WI38 (cell line): ENCODE data around the gene AK5.

Experiments
- H3K4me3 ChIP-seq: 2 replicates; pipeline ENCODE4 v1.5.1; 2011; ENCODE audit warnings: low read depth, mild to moderate bottlenecking, control low read depth, low read length
- CTCF ChIP-seq: IDR thresholded peaks from 2 replicates; pipeline ENCODE4 v1.5.1; 2012; ENCODE audit warnings: low read depth, mild to moderate bottlenecking, control low read depth, low read length

AK5 gene

DNA sequence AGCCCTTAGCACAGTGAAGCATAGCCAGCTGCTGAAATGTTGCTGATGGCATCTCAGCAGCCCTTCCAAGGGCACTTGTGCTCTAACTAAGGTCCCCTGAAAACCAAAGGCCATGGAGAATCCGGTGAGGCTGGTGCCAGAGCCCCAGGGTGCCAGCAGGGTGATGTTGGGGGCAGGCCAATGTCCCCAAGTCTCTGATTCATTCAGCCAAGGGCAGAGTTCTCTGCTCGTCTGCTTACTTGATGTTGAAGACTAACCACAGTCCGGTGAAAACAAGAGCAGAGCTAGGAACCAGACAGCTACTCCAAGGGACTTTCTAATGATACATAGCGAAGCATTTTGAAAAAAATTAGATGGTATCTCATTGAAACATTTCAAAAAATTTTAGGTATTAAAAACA is 250.8 kb downstream of the AK5 start:
- H3K4me3 ChIP-seq = no peak overlapping the region
- no peak for TF ChIP-seq CTCF

GRCh38 chr1:77533660-77534305 is 252.0 kb downstream of the AK5 start:
- H3K4me3 ChIP-seq = no peak overlapping the region
- TF ChIP-seq CTCF = peak; percentile 61; the same call in 1 of the 2 replicates

DNA sequence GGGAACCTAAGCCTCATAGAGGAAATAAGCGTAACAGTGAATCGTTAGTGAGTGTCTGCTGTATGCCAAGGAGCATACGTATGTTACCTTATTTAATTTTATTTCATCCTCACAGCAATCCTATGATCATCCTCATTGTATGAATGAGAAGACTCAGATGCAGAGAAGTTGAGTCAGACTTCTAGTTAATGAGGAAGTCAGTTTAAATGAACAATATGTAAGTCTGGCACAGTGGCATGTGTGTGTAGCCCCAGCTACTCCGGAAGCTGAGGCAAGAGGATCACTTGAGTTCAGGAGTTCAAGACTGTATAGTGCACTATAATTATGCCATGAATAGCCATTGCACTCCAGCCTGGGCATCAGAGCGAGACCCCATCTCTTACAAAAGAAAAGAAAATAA is 252.6 kb downstream of the AK5 start:
- H3K4me3 ChIP-seq = no peak overlapping the region
- no peak for TF ChIP-seq CTCF

DNA sequence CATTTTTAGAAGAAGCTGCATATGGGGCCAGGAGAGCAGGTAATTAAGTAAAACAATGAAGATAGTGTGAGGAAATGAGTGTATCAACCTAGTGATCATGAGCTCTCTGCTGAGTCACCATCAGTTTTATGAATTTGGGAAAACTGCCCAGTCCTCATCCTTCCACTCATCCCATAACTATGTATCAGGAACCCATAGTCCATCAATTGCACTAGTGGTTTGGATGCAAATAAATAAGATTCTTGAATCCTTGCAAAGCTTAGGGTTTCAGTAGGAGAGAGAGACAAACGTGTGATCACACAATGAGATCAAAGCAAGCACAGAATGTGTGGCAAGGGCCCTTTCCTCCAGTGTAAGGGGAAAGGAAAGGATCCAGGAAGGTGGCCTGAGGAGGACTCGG is 255.0 kb downstream of the AK5 start:
- no peak overlapping the region for H3K4me3 ChIP-seq
- TF ChIP-seq CTCF = no peak

GRCh38 chr1:77538956-77539518 is 257.2 kb downstream of the AK5 start:
- H3K4me3 ChIP-seq = peak overlapping the region; percentile 34
- no peak for TF ChIP-seq CTCF

DNA sequence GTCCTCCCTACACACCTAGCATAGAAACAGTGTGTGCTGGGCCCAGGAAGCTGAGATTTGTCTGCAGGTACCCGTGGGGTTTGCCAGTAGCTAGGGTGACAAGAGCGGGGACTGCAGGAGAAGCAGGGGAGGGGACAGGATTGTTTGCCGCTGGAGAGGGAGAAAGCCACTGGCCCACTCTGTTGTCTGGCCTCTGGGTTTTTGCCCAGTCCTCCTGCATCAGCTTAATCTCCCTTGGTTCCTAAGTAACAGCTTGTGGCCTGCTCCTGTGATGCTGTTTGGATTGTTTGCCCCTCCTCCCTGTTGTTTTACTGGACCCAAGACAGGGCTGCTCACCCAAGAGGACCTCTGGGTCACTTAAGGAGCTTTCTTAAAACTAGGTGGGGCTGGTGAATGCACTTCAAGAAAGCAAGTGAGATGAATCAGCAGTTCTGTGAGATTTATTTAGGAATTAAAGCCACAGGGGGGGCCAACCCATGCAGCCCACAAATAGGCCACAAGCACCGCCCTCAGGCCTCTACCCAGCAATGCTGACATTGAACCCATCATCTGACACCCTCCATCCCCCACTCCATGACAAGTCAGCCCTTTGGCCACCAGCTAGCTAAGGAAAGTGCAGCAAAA is 257.8 kb downstream of the AK5 start:
- peak overlapping the region; percentile 34; the same call in 1 of the 2 replicates for H3K4me3 ChIP-seq
- TF ChIP-seq CTCF = no peak

- no peak overlapping the region for H3K4me3 ChIP-seq
- TF ChIP-seq CTCF = no peak
Measured at GRCh38 chr1:77540501-77541161, 258.8 kb downstream of the AK5 start.
